Peyer's patch (tissue), 4 donors: ENCODE measurements around the gene PRKAR1B. TPM values are rescaled to one million over a fixed set of nuclear protein-coding genes. Genes with fewer than 3 reads are reported as not detected.

Source experiments
- DNase-seq, 3 donors: peaks; one replicate each; pipeline ENCODE4 v3.0.0-alpha.2; 2017 to 2019
- H3K27ac ChIP-seq, 4 donors: fragments of 200-600 bp; sonication (generic); one replicate each; pipeline ENCODE4 v1.5.1; 2016 to 2019
- H3K27me3 ChIP-seq, 2 donors: fragments of 200-600 bp; sonication (generic); one replicate each; pipeline ENCODE4 v1.5.1; 2019
- H3K36me3 ChIP-seq, 3 donors: fragments of 200-600 bp; sonication (generic); one replicate each; pipeline ENCODE4 v1.5.1; 2016 to 2019
- H3K4me1 ChIP-seq, 4 donors: fragments of 200-600 bp; sonication (generic); one replicate each; pipeline ENCODE4 v1.5.1; 2016 to 2019
- H3K4me3 ChIP-seq, 4 donors: fragments of 200-600 bp; sonication (generic); 1 replicate in 3 of 4; 2 replicates in 1 of 4; pipeline ENCODE4 v1.5.1; 2016 to 2019; ENCODE audit warnings: mild to moderate bottlenecking in 1 of 4
- H3K9me3 ChIP-seq, 4 donors: fragments of 200-600 bp; sonication (generic); one replicate each; pipeline ENCODE4 v1.5.1; 2016 to 2019; ENCODE audit warnings: mild to moderate bottlenecking in 1 of 4
- POLR2A ChIP-seq, 2 donors: fragments of 450-650 bp; IDR thresholded peaks; one replicate each; pipeline ENCODE4 v1.5.1; 2017; ENCODE audit warnings: antibody characterized with exemption in 2 of 2, mild to moderate bottlenecking in 2 of 2, moderate library complexity in 2 of 2
- total RNA-seq, 4 donors: library from RNA; depleted of rRNA; stranded (reverse); fragments of >200 nt; gene quantifications; one replicate each; pipeline ENCODE4 v1.1.0, GENCODE V29; 2016
- TF ChIP-seq, protein P1 (sequence below), 6 experiments: fragments of 450-650 bp in 4 of 6; fragments of 200-600 bp in 2 of 6; sonication (generic) in 1 of 6; IDR thresholded peaks; one replicate each; pipeline ENCODE4 v1.5.1; 2017 to 2019; ENCODE audit warnings: antibody characterized with exemption in 6 of 6, mild to moderate bottlenecking in 3 of 6, moderate library complexity in 1 of 6

The PRKAR1B gene
- total RNA-seq, 4 donors from 2014 or later, result 13.0 to 42.9 (median 17.0) TPM

DNA sequence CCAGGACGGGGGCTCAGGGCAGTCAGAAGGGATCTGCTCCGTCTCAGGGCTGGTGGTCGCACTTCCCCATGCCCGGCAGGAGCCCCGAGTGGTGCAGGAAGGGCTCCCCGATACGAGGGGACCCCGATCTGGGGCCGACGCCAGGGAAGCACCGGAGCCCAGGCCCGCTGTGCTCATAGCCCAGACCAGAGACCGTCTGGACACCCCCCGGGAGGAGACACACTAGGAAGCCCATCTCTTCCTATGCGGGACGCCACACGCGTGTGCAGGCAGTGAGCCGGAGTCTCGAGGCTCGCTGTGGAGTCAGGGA is 167.7 kb downstream of the PRKAR1B start:
- Histone ChIP-seq H3K4me3 (no peak overlapping the region), H3K36me3 (no peaks in the 10 kb centered on the region), H3K27me3 (no peaks in the 10 kb centered on the region), H3K4me1 (peaks cover 0 to 14% (median 0%) of the 10 kb centered on the region in 4 donors), H3K27ac (no peak overlapping the region), H3K9me3 (no peaks in the 10 kb centered on the region)
- no peak for TF ChIP-seq POLR2A (IDR thresholded peaks at IDR 0.05)
- TF ChIP-seq, protein P1, sequence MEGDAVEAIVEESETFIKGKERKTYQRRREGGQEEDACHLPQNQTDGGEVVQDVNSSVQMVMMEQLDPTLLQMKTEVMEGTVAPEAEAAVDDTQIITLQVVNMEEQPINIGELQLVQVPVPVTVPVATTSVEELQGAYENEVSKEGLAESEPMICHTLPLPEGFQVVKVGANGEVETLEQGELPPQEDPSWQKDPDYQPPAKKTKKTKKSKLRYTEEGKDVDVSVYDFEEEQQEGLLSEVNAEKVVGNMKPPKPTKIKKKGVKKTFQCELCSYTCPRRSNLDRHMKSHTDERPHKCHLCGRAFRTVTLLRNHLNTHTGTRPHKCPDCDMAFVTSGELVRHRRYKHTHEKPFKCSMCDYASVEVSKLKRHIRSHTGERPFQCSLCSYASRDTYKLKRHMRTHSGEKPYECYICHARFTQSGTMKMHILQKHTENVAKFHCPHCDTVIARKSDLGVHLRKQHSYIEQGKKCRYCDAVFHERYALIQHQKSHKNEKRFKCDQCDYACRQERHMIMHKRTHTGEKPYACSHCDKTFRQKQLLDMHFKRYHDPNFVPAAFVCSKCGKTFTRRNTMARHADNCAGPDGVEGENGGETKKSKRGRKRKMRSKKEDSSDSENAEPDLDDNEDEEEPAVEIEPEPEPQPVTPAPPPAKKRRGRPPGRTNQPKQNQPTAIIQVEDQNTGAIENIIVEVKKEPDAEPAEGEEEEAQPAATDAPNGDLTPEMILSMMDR (IDR thresholded peaks at IDR 0.05), result no peak
- no peak for DNase-seq

- TF ChIP-seq POLR2A (IDR thresholded peaks at IDR 0.05), result no peak
- TF ChIP-seq, protein P1 (IDR thresholded peaks at IDR 0.05), result no peak
- no peaks in the 10 kb centered on the region for H3K27me3 ChIP-seq
- H3K4me1 ChIP-seq, result peaks cover 0 to 14% (median 0%) of the 10 kb centered on the region in 4 donors
- no peaks in the 10 kb centered on the region for H3K9me3 ChIP-seq
- H3K27ac ChIP-seq, result no peak overlapping the region
- H3K36me3 ChIP-seq, result no peaks in the 10 kb centered on the region
- no peak overlapping the region for H3K4me3 ChIP-seq
- DNase-seq, result no peak
Measured at GRCh38 chr7:557558-557881, 169.6 kb downstream of the PRKAR1B start.

DNA sequence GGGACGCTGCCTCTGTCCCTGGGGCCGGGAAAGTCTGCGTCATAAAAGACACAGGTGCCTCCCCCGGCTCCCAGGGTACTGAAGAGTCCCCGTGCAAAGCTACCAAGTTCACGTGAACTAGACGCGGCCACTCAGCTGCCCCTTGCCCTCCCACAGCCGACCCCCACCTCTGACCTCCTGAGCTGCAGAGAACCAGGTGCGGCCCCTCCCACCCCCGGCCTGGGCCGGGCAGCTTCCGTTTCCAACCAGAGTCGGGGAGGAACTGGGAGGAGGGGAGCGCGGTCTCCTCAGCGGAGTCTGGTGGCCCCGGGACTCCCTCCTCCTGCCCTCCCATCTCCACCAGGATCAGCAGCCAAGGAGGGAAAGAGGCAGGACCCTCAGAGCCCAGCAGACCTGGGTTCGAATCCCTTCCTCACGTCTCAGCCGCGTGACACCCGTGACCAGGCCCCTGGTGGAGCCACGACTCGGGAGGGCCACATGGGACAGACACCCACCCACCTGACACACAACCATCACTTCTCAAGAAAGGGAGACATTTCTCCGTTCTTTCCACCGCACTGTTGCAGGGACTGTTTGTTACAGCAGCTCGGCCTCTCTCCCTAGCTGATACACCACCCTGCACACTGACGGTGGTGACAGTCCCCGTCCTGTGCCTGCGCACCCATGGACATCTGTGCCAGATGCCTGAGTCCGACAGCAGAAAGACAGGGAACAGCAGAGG is 170.1 kb downstream of the PRKAR1B start:
- Histone ChIP-seq H3K4me1 (peaks cover 0 to 12% (median 0%) of the 10 kb centered on the region in 4 donors), H3K27me3 (no peaks in the 10 kb centered on the region), H3K36me3 (no peaks in the 10 kb centered on the region), H3K27ac (no peak overlapping the region), H3K9me3 (no peaks in the 10 kb centered on the region), H3K4me3 (no peak overlapping the region)
- no peak for DNase-seq
- TF ChIP-seq, protein P1 (IDR thresholded peaks at IDR 0.05), result no peak
- no peak for TF ChIP-seq POLR2A (IDR thresholded peaks at IDR 0.05)

DNA sequence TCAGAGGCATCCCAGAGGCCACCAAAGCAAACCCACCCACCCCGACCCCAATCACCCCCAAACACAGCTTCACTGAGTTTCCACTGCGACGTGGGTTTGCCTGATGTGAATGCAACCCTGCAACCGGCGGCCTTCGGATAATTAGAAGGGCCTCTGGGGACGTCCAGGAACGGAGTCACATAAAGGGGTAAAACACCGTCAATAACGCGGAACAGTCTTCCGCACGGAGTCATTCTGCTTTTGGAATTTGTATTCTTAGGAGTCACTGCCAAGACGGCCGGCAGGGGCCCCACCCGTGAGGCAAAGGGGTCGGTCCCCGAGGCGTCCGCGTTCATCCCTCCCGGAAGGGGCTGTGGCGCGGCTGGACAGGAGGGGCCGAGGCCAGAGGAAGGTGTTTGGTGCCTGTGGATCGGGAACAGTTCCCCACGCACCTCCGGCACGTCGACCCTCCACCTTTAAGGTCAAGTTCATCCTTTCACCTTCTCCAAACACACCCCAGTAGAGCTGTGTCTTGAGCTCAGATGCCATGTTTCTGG is 170.7 kb downstream of the PRKAR1B start:
- Histone ChIP-seq H3K36me3 (no peaks in the 10 kb centered on the region), H3K27me3 (no peaks in the 10 kb centered on the region), H3K9me3 (no peaks in the 10 kb centered on the region), H3K4me1 (peaks cover 0 to 5% (median 0%) of the 10 kb centered on the region in 4 donors), H3K27ac (no peak overlapping the region), H3K4me3 (no peak overlapping the region)
- DNase-seq, result no peak
- TF ChIP-seq, protein P1 (IDR thresholded peaks at IDR 0.05), result no peak
- TF ChIP-seq POLR2A (IDR thresholded peaks at IDR 0.05), result no peak

DNA sequence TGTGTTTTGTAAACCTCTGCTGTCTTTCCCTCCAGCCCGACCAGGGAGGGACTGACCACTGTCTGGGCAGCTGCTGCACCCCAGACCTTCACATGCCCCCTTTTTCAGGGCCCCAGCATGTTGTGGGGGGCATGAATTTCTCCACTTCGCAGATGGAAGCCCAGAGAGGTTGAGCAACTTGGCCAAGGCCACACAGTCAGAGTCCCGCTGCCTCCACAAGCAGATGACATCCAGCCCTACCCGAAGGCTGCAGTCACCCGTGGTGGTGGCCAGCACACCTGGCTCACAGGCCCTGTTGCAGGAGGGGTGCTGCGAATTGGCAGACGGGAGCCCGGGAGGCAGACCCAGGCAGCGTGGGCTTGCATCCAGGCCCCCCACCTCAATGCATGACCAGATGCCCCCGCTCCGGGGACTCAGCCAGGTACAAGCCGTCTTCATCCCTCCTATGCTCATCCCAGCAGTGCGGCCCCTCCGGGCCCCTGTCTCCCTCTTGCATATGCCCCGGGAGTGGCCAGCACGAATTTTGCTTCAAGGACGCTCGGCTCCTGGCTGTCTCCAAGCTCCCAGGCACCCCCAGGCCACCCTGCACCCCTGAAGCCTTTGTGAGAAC is 171.4 kb downstream of the PRKAR1B start:
- no peaks in the 10 kb centered on the region for H3K9me3 ChIP-seq
- H3K4me1 ChIP-seq, result no peaks in the 10 kb centered on the region
- H3K27me3 ChIP-seq, result no peaks in the 10 kb centered on the region
- DNase-seq, result no peak
- TF ChIP-seq, protein P1 (IDR thresholded peaks at IDR 0.05), result no peak
- TF ChIP-seq POLR2A (IDR thresholded peaks at IDR 0.05), result no peak
- no peak overlapping the region for H3K27ac ChIP-seq
- no peaks in the 10 kb centered on the region for H3K36me3 ChIP-seq
- H3K4me3 ChIP-seq, result no peak overlapping the region
